HL-60 (cell line): ENCODE data around the gene IL1B.

Experiments
- CTCF ChIP-seq: IDR thresholded peaks from one replicate; pipeline ENCODE4 v1.5.1; 2011; ENCODE audit warnings: low read length, control low read depth, inconsistent platforms; ENCODE audit not compliant: insufficient read depth
- POLR2AphosphoS5 ChIP-seq: IDR thresholded peaks from 2 replicates; pipeline ENCODE4 v1.6.1; 2012; ENCODE audit warnings: low read depth
- TF ChIP-seq, protein P1 (sequence below): IDR thresholded peaks from 2 replicates; pipeline ENCODE4 v1.6.1; 2012; ENCODE audit warnings: low read depth; ENCODE audit not compliant: insufficient replicate concordance

- TF ChIP-seq CTCF, result no peak
- peak; percentile 52; the same call in 1 of the 2 replicates for TF ChIP-seq POLR2AphosphoS5
- TF ChIP-seq, protein P1, sequence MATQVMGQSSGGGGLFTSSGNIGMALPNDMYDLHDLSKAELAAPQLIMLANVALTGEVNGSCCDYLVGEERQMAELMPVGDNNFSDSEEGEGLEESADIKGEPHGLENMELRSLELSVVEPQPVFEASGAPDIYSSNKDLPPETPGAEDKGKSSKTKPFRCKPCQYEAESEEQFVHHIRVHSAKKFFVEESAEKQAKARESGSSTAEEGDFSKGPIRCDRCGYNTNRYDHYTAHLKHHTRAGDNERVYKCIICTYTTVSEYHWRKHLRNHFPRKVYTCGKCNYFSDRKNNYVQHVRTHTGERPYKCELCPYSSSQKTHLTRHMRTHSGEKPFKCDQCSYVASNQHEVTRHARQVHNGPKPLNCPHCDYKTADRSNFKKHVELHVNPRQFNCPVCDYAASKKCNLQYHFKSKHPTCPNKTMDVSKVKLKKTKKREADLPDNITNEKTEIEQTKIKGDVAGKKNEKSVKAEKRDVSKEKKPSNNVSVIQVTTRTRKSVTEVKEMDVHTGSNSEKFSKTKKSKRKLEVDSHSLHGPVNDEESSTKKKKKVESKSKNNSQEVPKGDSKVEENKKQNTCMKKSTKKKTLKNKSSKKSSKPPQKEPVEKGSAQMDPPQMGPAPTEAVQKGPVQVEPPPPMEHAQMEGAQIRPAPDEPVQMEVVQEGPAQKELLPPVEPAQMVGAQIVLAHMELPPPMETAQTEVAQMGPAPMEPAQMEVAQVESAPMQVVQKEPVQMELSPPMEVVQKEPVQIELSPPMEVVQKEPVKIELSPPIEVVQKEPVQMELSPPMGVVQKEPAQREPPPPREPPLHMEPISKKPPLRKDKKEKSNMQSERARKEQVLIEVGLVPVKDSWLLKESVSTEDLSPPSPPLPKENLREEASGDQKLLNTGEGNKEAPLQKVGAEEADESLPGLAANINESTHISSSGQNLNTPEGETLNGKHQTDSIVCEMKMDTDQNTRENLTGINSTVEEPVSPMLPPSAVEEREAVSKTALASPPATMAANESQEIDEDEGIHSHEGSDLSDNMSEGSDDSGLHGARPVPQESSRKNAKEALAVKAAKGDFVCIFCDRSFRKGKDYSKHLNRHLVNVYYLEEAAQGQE, result no peak
These were observed 48.7 kb downstream of the IL1B start for GRCh38 chr2:112787729-112788393.
